Retinal pigment epithelial cell (primary cell): ENCODE data around the gene EXOSC2.

Experiments
- DNase-seq: peaks from one replicate; pipeline ENCODE4 v3.0.0-alpha.2; 2010; ENCODE audit warnings: low read depth
- H3K4me3 ChIP-seq: 2 replicates; pipeline ENCODE4 v1.5.1; 2011; ENCODE audit warnings: mild to moderate bottlenecking, low read length, control low read depth, moderate library complexity
- TF ChIP-seq, protein P1 (sequence below): conservative IDR thresholded peaks from 2 replicates; pipeline ENCODE4 v1.5.1; 2011; ENCODE audit warnings: low read depth, low read length, control low read depth, inconsistent platforms

EXOSC2 gene

GRCh38 chr9:130710822-130711352, 17.3 kb downstream of the EXOSC2 start:
- no peak for DNase-seq
- H3K4me3 ChIP-seq: no peak overlapping the region
- TF ChIP-seq, protein P1, sequence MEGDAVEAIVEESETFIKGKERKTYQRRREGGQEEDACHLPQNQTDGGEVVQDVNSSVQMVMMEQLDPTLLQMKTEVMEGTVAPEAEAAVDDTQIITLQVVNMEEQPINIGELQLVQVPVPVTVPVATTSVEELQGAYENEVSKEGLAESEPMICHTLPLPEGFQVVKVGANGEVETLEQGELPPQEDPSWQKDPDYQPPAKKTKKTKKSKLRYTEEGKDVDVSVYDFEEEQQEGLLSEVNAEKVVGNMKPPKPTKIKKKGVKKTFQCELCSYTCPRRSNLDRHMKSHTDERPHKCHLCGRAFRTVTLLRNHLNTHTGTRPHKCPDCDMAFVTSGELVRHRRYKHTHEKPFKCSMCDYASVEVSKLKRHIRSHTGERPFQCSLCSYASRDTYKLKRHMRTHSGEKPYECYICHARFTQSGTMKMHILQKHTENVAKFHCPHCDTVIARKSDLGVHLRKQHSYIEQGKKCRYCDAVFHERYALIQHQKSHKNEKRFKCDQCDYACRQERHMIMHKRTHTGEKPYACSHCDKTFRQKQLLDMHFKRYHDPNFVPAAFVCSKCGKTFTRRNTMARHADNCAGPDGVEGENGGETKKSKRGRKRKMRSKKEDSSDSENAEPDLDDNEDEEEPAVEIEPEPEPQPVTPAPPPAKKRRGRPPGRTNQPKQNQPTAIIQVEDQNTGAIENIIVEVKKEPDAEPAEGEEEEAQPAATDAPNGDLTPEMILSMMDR: no peak

- TF ChIP-seq, protein P1: no peak
- no peak for DNase-seq
Measured at GRCh38 chr9:130711469-130711868, 17.9 kb downstream of the EXOSC2 start.

GRCh38 chr9:130712564-130713285, 19.1 kb downstream of the EXOSC2 start:
- peak overlapping the region; percentile 84 for H3K4me3 ChIP-seq
- TF ChIP-seq, protein P1: no peak
- DNase-seq: peak; percentile 95

More at GRCh38 chr9:130711469-130711868, 17.9 kb downstream of the EXOSC2 start:
- no peak overlapping the region for H3K4me3 ChIP-seq

GRCh38 chr9:130713286-130713960, 19.8 kb downstream of the EXOSC2 start:
- no peak for DNase-seq
- H3K4me3 ChIP-seq: peak overlapping the region; percentile 84
- TF ChIP-seq, protein P1: no peak

DNA sequence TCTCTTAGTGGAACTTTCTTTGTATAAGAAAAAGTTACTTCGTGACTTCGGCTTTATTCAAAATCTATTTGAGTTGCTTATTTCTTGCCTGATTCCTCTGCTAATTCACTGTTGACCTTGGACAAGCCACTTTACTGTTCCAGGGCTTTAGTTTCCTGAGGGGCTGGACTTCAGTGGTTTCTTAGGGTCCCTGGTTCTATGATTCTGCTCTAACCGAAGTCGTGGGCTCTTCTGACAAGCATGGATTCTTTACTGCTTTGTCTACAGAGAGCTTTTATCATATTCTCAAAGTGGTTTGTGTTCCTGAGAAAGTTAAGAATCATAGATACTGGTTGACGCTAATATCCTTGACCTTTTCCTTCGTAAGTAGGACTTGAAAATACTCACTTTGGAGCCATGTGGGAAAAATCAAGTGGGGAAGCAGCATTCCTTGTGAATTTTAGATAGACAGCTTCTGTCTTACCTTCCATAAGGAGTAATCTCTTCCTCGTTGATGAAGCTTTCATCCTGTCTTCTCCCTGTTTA, 21.1 kb downstream of the EXOSC2 start:
- TF ChIP-seq, protein P1: no peak
- peak overlapping the region; percentile 84 for H3K4me3 ChIP-seq
- DNase-seq: no peak

GRCh38 chr9:130715270-130715669, 21.7 kb downstream of the EXOSC2 start:
- DNase-seq: no peak
- TF ChIP-seq, protein P1: no peak
- H3K4me3 ChIP-seq: peak overlapping the region; percentile 84
